ENCODE results near the gene IL17RB. TPM values are rescaled to one million over a fixed set of nuclear protein-coding genes. Genes with fewer than 3 reads are reported as not detected.

The IL17RB gene
- total RNA-seq, 1 experiment from 2014 or later = 0.19 TPM

DNA sequence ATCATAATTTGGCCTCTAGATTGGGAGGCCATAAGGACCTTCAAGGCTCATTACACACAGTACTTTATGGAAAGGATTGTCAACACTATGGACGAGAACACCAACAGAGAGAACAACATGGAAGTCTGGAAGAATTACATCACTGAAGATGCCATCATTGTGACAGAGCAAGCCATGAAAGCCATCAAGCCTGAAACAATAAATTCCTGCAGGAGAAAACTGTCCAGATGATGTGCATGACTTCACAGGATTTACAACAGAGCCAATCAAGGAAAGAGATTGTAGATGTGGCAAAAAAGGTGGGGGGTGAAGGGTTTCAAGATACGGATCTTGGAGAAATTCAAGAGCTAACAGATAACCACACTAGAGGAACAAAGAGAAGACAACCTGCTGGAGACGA, 15.9 kb downstream of the IL17RB start:
- ChIA-PET CTCF (interaction anchor here (0.6 kb wide), 1 partner anchor 623 kb away, joined by 3 read pairs; no protein-coding TSS in a partner anchor), POLR2A (no interaction called here)
- Mint-ChIP-seq H3K4me1 (ENCODE audit: insufficient read depth, unreplicated experiment) (no peaks in the 10 kb centered on the region), H3K27me3 (ENCODE audit: insufficient read depth, unreplicated experiment) (no peaks in the 10 kb centered on the region), H3K4me3 (ENCODE audit: unreplicated experiment) (no peak overlapping the region), H3K9me3 (ENCODE audit: unreplicated experiment) (no peaks in the 10 kb centered on the region), H3K36me3 (ENCODE audit: insufficient read depth, unreplicated experiment) (peaks cover 28% of the 10 kb centered on the region), H3K27ac (ENCODE audit: low read depth, unreplicated experiment) (no peak overlapping the region)
- TF ChIP-seq, protein P1, sequence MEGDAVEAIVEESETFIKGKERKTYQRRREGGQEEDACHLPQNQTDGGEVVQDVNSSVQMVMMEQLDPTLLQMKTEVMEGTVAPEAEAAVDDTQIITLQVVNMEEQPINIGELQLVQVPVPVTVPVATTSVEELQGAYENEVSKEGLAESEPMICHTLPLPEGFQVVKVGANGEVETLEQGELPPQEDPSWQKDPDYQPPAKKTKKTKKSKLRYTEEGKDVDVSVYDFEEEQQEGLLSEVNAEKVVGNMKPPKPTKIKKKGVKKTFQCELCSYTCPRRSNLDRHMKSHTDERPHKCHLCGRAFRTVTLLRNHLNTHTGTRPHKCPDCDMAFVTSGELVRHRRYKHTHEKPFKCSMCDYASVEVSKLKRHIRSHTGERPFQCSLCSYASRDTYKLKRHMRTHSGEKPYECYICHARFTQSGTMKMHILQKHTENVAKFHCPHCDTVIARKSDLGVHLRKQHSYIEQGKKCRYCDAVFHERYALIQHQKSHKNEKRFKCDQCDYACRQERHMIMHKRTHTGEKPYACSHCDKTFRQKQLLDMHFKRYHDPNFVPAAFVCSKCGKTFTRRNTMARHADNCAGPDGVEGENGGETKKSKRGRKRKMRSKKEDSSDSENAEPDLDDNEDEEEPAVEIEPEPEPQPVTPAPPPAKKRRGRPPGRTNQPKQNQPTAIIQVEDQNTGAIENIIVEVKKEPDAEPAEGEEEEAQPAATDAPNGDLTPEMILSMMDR (IDR thresholded peaks at IDR 0.05; ENCODE audit: unreplicated experiment) = no peak
- no peak for DNase-seq (ENCODE audit: unreplicated experiment)
- intact Hi-C loops (cut with micrococcal nuclease) = no loop called here
- no TSS peak for BruUV-seq (replicated peaks)

DNA sequence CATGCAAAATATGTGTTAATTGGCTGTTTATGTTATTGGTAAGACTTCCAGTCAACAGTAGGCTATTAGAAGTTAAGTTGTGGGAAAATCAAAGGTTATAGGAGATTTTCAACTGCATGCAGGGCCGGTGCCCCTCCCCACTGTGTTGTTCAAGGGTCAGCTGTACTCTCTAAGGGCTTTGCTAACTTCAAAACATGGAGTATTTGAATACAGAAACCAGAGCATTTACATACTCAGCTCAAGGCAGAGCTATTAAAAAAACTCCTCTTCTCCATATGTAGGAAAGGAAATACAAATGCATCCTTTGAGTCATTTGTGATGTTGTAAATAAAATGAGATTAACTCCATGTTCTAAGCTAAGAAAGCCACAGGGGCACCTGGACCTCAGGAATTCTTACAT, 16.8 kb downstream of the IL17RB start:
- no peaks in the 10 kb centered on the region for H3K4me1 Mint-ChIP-seq (ENCODE audit: insufficient read depth, unreplicated experiment)
- intact Hi-C loops (cut with micrococcal nuclease) = no loop called here
- no peaks in the 10 kb centered on the region for H3K27me3 Mint-ChIP-seq (ENCODE audit: insufficient read depth, unreplicated experiment)
- no TSS peak for BruUV-seq (replicated peaks)
- H3K27ac Mint-ChIP-seq (ENCODE audit: low read depth, unreplicated experiment) = no peak overlapping the region
- H3K4me3 Mint-ChIP-seq (ENCODE audit: unreplicated experiment) = no peak overlapping the region
- no peaks in the 10 kb centered on the region for H3K9me3 Mint-ChIP-seq (ENCODE audit: unreplicated experiment)
- ChIA-PET CTCF (interaction anchor here (0.6 to 0.7 kb wide), 2 partner anchors 409 to 622 kb away, joined by 3 to 4 read pairs; no protein-coding TSS in a partner anchor), POLR2A (interaction anchor here (0.7 kb wide), 1 partner anchor 584 kb away, joined by 3 read pairs; no protein-coding TSS in a partner anchor)
- TF ChIP-seq, protein P1 (IDR thresholded peaks at IDR 0.05; ENCODE audit: unreplicated experiment) = no peak
- H3K36me3 Mint-ChIP-seq (ENCODE audit: insufficient read depth, unreplicated experiment) = peaks cover 33% of the 10 kb centered on the region
- no peak for DNase-seq (ENCODE audit: unreplicated experiment)

DNA sequence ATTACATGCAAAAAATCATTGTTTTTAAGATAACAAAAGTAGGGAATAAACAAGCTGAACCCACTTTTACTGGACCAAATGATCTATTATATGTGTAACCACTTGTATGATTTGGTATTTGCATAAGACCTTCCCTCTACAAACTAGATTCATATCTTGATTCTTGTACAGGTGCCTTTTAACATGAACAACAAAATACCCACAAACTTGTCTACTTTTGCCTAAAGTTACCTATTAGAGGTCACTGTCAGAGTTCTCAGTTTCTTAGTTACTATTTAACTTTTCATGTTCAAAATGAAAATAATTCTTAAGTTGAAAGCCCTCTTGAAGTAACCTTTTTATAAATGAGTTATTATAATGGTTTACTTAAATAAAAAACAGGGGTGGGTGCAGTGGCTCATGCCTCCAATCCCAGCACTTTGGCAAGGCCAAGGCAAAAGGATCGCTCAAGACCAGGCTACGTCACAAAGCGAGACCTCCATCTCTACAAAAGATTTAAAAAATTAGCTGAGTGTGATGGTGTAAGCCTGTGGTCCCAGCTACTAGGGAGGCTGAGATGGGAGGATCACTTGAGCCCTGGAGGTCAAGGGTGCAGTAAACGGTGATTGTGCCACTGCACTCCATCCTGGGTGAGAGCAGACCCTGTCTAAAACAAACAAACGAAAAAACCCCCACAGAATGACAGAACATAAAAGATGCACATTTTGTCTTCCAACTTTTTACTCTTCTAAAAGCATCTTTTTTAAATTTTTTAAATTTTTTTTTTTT, 19.5 kb downstream of the IL17RB start:
- H3K4me1 Mint-ChIP-seq (ENCODE audit: insufficient read depth, unreplicated experiment) = no peaks in the 10 kb centered on the region
- CTCF ChIA-PET = interaction anchor here (0.6 to 1.1 kb wide), 2 partner anchors 20 to 56 kb away, joined by 3 to 4 read pairs; no protein-coding TSS in a partner anchor
- TF ChIP-seq, protein P1 (IDR thresholded peaks at IDR 0.05; ENCODE audit: unreplicated experiment) = no peak
- intact Hi-C loops (cut with micrococcal nuclease) = no loop called here
- H3K27ac Mint-ChIP-seq (ENCODE audit: low read depth, unreplicated experiment) = no peak overlapping the region
- H3K4me3 Mint-ChIP-seq (ENCODE audit: unreplicated experiment) = no peak overlapping the region
- H3K9me3 Mint-ChIP-seq (ENCODE audit: unreplicated experiment) = no peaks in the 10 kb centered on the region
- no TSS peak for BruUV-seq (replicated peaks)
- no peak for DNase-seq (ENCODE audit: unreplicated experiment)
- peaks cover 48% of the 10 kb centered on the region for H3K36me3 Mint-ChIP-seq (ENCODE audit: insufficient read depth, unreplicated experiment)
- no peaks in the 10 kb centered on the region for H3K27me3 Mint-ChIP-seq (ENCODE audit: insufficient read depth, unreplicated experiment)
- POLR2A ChIA-PET = interaction anchor here (0.6 kb wide), 1 partner anchor 187 kb away, joined by 4 read pairs; no protein-coding TSS in a partner anchor
